NCI-H146 treated with DMSO at 0.1 percent for 48 hours (cell line): ENCODE data around the gene PPP1R14B.

Experiments
- DNase-seq: peaks from one replicate; lab custom pipeline; 2025; ENCODE audit not compliant: unreplicated experiment; lab: John Stamatoyannopoulos, UW

Gene PPP1R14B, protein sequence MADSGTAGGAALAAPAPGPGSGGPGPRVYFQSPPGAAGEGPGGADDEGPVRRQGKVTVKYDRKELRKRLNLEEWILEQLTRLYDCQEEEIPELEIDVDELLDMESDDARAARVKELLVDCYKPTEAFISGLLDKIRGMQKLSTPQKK

DNA sequence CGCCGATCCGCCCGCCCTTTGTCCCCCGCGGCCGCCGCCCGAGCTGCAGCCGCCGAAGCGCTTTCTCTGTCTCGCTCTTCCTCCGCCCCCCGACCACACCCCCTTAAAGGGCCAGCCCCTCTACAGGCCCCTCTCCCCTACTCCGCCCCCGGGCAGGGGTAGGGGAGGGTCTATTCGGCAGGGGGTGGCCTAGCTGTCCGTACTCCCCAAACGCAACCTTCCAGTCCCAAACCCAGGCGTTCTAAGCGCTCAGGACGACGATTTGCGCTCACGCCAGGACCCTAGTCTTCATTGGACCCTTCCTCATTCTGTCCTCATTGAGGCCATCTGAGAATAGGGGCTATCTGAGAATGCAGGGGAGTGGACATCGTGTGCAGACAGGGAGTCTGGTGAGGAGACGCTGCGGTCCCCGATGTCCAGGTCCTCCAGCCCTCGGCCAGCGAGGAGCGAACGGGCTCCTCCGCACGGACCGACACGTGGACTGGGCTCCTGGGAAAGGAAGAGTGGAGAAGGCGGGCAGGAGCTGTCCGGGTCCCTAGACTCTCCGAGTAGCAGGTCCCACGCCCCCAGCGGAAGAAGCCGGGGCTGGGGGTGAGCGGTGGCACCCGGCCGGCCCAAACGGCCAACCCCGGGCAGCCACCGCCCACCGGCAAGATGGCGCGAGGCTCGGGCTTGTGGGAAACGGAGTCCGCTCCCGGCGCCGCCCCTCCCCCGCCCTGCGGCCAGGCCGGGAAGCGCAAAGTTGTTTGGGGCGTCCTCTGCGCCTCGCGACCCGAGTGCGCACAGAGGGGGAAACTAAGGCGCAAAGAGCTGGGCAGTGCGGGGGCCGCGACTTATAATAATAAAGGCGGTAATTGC is at the start of gene PPP1R14B:
Gene PPP1R14B, minus strand, starts transcription at position 73 of the 858 bp plus-strand sequence. CDS start 270 bp downstream, outside the sequence.
- DNase-seq, result peak; percentile 60

DNA sequence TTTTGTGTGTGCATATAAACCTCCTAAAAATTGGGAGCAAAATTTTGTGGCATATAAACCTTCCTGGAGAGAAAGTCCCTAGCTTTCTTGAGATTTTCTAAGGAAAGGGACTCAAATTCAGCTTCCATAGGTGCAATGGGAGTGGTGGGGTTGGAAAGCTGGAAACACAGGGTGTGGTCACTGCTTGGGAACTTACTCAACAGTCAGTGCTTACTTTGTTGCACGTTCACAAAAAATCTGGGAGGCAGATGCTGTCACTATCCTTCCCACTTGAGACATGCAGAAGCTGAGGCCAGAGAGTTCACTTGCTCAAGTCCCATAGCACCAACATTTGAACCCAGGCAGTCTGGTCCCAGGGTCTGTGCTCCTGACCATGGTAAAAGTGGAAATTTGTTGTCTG is 49.5 kb upstream of the PPP1R14B start:
- DNase-seq, result no peak

DNA sequence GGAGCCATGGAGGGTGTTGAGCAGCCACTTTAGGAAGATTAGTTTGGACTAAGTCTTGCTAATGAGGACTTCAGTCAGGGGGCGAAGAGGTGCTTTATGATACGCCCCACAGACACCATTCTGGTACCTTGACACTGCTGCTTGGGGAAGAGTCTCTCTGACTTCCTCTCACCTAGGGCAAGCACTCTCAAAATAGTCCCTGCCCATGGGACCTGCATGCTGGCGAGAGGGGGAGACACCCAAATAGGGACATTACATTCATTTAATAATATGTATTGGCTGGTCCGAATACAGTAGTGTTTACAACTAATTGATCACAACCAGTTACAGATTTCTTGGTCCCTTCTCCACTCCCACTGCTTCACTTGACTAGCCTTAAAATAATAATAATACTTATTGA is 49.0 kb upstream of the PPP1R14B start:
- no peak for DNase-seq

DNA sequence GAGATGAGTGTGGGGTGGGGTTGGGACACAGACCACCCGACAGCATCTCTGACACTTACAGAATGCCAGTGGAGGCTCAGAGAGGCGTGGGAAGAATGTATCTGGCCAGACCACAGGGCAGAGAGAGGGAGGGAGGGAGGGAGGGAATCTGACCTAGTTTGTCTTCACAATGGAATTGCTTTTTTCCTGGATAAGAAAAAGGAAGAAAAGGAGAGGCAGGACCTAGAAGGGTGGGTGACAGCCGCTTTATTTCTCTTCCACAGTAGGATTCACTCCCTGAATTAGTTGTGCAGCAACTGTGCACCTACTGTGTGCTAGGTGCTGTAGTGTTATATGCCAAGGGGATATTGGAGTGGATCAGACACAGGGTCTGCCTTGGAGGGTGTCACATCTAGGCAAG is 48.0 kb upstream of the PPP1R14B start:
- no peak for DNase-seq

DNA sequence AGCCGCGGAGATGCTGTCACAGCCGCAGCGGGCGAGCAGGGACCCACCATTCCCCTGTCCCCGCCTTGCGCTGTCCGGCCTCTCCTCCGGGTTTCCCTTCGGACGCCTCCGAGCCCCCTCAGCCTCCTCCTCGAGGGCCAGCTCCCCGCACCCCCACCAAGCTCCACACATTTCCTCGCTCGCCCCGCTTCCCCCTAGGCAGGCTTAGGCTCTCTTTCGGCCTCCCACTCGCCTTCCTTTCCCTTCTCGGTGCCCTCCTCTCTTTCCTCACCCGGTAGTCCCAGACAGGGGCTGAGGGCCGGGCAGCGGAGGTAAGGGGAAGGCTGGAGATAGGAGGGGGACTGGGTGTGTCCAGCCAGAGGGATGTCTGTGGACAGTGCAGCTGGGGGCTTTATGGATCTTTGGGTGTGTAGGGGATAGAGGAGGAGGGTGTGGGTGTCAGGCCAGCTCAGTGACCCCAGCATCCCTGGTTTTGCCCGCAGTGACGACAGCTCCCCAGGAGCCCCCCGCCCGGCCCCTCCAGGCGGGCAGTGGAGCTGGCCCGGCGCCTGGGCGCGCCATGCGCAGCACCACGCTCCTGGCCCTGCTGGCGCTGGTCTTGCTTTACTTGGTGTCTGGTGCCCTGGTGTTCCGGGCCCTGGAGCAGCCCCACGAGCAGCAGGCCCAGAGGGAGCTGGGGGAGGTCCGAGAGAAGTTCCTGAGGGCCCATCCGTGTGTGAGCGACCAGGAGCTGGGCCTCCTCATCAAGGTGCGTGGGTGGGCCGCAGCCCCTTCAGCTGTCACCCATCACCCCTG is 45.9 kb upstream of the PPP1R14B start:
- no peak for DNase-seq

DNA sequence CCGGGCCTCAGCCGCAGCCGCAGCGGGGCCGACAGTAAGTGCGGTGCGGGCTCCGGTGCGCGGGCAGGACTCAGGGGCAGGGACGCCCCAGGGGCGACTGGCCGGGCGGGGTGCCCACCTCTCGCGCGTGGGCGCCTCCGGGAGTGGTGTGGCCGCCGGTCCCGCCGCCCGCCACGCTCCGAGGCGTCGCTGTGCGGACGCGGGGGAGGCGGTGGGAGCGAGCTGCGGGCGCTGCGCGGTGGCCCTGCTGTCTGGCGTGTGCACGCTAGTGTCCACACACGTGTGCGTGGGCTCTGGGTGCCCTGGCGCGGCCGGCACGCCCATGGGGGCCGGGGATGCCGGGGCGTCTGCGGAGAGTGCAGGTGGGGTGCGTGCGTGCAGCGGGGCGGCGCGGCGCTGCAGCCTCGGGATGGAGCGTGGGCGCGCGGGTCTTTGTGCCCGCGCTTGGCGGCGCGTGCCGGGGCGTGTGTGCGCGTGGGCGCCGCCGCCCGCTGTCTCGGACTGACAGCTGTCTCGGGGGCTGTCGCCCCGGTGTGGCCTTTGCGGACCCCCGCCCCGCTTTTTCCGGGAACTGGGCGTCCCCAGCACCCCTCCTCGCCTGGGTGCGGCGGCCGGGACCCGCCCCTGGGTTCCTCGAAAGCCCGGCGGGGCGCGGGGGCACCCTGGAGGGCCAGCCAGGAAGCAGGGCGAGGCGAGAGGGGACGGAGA is 45.2 kb upstream of the PPP1R14B start:
- no peak for DNase-seq

DNA sequence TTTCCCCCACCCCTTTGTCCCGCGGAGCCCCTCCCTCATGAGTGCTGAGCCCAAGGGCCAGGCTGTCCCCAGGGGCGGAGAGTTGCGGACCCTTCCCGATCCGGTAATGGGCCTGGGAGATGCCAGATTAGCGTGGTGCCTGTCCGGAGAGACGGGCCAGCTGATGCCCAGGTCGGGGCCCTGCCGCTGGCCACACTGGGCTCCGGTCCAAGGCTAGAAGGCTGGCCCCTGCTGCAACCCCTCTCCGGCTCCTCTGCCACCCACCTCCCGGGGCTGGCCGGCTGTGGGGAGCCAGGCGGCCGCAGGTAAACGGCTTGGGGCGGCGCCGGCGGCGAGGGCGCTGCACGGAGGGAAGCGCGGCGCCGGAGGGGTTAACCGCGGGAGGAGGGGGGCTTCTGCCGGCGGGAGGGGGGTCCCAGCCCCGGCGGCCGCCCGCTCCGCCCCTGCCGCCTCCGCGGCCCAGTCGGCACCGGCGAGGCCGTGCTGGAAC is 44.6 kb upstream of the PPP1R14B start, which contains the start of gene KCNK4:
Gene KCNK4, plus strand, starts transcription at position 41 of the 490 bp plus-strand sequence. CDS start 1,717 bp downstream, outside the sequence.
- no peak for DNase-seq

DNA sequence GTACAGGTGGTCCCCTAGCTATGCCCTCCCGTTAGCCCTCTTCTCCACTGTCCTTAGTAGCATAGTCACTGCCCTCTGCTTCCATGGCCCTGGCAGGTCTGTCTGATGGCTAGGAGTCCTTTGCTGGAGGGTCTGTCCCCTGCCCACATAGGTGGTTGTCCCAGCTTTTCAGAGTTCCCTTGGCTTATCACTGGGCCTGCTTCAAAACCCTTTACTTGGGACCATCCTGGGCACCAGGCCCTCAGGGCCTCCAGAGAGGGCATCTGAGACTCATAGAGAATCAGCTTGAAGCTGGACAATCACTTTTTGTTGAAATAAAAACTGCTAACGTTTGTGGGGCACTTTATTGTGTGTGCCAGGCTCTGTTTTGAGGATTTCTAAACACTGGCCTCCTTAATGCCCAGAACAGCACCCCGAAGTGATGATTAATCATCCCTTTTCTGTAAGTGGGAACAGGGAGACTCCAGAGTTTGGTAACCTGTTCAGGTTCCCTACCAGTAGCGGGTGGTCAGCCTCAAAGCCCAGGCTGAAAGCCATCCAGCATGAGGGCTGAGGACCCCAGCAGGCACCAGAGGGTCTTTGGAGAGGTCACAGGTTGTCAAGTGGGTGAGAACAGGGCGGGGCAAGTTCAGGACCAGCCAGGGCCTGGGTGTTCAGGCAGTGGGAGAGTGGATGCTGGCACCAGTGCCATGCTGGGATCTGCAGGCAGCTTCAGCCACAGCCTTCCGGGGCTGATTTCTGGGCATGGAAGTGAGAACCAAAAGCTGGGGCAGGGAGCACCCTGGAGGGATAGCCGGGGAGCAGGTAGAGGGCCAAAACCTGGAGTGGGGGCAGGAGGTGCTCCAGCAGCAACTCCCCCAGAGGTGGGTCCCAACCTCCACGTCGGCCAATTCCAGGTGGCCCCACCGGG is 43.9 kb upstream of the PPP1R14B start:
- no peak for DNase-seq

DNA sequence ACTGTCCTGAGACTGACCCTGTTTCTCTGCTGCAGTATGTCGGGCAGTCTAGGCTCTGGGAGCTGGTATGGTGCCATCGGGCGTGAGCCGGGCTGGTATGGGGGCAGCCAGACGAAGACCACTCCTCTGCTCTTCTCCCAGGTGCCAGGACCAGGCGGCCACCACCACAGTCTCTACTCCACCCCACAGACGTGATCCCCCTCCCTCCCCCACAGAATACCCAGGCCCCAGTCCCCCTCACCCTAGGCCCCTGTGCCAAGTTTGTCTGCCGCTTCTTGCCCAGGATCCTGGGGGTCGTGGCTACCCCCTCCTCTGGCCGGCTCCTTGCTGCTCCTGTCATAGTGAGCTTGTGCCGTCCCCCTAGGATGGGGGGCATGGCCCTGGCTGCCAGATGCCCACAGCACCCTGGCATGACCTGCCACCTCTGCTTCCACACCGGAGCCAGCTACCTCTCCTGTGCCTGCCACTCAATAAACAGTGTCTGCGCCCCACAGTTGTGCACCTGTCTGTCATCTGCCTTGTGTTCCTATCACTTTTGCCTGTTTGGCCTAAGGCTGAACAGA is 42.3 kb upstream of the PPP1R14B start:
- no peak for DNase-seq

DNA sequence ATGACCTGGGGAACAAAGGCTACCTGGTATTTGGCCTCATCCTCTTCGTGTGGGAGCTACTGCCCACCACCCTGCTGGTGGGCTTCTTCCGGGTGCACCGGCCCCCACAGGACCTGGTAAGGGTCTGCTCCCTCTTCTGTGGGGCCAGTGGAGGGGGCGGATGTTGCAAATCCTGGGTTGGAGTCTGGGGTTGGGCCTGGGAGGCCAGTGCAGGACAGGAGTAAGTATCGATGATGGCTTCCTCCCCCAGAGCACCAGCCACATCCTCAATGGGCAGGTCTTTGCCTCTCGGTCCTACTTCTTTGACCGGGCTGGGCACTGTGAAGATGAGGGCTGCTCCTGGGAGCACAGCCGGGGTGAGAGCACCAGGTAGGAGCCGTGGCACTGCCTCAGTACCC is 41.6 kb upstream of the PPP1R14B start:
- DNase-seq, result no peak

DNA sequence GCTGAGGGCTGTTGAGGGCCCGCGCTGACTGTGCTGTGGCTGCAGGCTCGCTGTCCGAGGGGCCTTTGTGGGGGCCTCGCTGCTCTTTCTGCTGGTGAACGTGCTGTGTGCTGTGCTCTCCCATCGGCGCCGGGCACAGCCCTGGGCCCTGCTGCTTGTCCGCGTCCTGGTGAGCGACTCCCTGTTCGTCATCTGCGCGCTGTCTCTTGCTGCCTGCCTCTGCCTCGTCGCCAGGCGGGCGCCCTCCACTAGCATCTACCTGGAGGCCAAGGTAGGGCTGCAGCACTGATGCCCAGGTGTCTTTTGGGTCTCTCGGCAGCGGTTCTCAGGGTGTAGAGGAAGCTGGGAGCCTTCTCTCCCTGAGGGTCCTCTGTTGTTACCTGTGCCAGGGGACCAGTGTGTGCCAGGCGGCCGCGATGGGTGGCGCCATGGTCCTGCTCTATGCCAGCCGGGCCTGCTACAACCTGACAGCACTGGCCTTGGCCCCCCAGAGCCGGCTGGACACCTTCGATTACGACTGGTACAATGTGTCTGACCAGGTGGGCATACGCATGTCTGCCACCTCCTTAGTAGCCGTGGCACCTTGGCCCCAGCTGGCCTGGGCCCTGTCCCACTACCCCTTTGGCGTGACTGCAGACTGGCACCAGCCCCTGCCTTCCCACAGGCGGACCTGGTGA is 41.1 kb upstream of the PPP1R14B start:
- DNase-seq, result no peak

DNA sequence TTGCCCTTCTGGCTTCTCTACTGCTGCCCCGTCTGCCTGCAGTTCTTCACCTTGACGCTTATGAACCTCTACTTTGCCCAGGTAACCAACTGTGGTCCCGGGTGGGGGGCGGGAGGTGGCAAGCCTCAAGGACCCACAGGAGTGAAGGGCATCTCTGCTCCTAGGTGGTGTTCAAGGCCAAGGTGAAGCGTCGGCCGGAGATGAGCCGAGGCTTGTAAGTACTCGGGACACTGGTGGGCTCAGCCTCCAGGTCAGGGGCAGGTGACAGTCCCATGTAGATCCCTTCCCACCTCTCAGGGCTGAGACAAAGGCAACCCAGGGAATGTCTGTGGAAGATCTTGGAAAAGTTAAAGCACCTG is 40.0 kb upstream of the PPP1R14B start:
- DNase-seq, result no peak

DNA sequence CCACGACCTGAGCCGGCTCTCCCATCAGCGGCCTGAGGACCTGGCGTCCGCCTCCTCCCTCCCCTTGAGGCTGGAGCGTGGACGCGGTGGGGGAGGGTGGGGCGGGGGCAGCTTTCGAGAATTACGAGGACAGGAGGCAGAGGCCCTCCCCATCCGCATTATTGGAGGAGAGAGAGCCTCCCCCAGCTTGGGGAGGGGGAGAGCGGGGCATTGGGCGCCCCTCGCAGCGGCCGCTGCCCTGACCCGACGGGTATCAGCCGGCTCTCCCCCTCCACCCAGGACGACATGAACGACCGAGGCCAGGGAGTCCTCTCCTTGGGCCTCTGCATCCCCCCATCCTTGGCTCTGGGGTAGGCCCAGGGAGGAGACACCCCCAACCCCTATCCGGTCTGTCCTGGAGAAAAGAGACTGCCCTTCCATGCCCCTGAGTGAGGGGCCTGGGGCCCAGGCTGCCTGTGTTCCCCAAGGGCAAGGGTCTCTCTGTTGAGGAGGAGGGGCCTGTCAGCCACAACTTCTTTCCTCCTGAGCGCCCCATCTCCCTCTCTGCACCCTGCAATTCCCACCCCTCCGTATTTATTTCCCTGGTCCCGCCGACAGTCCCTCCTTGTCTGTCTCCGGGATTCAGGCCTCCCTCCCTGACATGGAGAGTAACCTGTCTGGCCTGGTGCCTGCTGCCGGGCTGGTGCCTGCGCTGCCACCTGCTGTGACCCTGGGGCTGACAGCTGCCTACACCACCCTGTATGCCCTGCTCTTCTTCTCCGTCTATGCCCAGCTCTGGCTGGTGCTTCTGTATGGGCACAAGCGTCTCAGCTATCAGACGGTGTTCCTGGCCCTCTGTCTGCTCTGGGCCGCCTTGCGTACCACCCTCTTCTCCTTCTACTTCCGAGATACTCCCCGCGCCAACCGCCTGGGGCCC is 39.4 kb upstream of the PPP1R14B start:
- peak; percentile 31 for DNase-seq

DNA sequence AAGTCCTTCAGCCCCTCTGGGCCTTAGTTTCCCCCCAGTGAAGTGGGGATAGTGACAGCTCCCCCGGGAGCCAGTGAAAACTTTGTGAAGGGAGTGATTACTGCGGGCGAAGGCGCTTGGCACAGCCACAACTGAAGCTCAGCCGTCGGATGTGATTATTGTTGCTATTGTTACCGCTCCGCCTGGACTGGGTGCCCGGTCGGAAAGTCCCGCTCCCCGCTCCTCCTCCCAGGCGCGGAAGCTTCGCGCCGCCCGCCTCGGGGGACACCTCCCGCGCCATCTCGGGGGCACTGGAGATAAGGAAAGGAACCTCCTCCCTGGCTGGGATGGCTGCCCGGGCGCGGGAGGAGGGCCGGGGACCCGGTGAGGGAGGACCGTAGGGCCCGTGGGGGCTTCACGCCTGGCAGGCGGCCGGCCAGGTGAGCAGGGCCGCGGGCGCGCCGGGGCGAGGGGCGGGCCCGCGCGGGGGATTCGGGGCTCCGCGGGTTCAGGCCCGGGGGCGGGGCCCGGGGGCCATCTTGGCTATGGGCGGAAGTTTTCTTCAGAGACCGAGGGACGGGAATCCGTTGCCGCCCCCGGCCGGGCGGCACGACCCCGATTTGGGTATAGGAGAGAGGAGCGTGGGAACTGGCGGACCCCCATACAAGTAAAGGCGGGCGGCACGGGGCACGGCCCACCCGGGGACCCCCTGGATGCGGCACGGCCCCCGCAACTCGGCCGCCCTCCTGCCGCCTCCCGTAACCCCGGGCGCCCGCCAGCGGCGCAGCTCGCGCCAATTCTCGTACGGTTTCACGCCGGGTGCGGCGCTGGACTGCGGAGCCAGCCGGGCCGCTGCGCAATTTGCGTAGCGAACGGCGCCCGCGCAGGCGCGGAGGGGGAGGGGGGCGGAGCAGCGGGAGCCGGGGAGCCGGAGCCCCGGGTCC is 38.5 kb upstream of the PPP1R14B start, which contains the start of gene GPR137:
Gene GPR137, plus strand, starts transcription at position 887 of the 923 bp plus-strand sequence. CDS start 677 bp downstream, outside the sequence.
- DNase-seq, result peak; percentile 47

DNA sequence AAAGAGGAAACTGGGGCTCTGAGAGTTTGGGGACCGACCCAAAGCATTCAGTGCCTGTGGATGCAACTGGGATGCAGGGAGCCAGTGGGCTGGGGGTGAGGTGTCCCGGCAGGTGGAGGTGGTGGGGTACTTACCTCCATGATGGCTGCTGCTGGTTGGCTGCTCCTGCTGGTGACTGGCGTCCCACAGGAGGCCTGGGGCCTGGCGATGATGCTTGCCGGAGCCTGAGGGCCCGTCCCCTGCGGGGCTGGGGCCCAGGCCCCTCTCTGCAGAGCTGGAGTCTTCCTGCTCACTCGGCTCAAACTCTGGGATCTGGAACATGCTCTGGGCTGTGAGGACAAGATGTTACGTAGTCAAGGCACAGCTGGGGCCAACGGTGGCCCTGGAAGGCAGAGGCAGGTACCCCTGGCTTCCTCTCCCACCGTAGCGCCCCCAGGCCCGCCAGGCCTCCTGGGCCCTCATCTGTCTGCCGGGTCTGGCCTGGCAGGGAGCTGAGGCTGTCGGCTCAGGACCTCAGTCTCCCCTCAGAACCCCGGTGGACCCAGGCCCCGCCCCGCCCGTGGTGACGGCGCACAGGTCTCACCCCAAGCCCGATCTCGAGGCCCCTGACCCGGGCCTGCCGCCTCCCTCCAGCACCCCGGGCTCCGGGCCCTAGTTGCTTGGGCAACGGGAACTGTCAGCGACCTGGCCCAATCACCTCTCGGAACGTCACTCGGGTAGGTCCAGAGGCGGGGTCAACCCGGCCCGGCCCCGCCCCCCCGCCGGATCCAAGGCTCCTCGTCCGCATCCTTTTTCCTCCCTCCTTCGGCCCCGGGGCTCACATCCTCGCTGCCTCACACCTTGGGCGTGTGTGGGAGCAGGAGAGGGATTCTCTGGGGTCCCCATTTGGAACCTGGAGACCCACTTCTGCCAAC is 37.6 kb upstream of the PPP1R14B start, which contains the start of gene BAD:
Gene BAD, minus strand, starts transcription at position 618 of the 914 bp plus-strand sequence. Its CDS starts 297 bp downstream, at position 321.
- DNase-seq, result peak; percentile 88

DNA sequence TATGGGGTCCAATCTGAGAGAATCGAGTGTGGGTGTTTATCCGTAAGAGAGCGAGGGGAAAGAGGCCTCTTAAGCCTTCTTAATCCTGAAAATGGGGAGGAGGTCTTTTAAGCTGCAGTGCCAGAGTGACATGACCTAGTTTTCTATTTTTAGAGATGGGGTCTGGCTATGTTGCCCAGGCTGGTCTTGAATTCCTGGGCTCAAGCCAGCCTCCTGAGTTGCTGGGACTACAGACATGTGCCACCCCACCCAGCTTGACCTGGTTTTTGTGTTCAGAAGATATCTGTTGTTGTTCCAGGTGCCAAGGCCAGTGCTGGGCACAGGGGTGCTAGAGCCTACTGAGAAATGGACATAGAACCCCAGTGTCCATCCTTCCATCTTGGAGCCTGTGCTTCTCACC is 36.3 kb upstream of the PPP1R14B start:
- no peak for DNase-seq
